Small intestine (tissue), 7 donors: Measurements from ENCODE around the gene DHODH. TPM values are rescaled to one million over a fixed set of nuclear protein-coding genes. Genes with fewer than 3 reads are reported as not detected.
"Not testable (repeated sequence)": the region's sequence is repeated elsewhere in the genome, so short reads cannot be mapped to it uniquely, and the experiment has no call there.

Experiments used
- DNase-seq, 2 donors: peaks; one replicate each; pipeline versions ENCODE4 v3.0.0 to v3.0.0-alpha.2; 2013
- FAIRE-seq: peaks from 2 replicates; lab custom pipeline; 2012; peaks lifted over from hg19 to GRCh38; lab: Jason Lieb, UNC
- H3K27ac ChIP-seq, 3 donors: one replicate each; pipeline ENCODE4 v1.5.1; 2013; ENCODE audit warnings: low read length in 2 of 3, mild to moderate bottlenecking in 2 of 3, control low read depth in 1 of 3, inconsistent platforms in 1 of 3, low read depth in 1 of 3, moderate library complexity in 1 of 3
- H3K27me3 ChIP-seq, 3 donors: one replicate each; pipeline ENCODE4 v1.6.1; 2013; ENCODE audit warnings: low read length in 3 of 3, inconsistent platforms in 1 of 3; ENCODE audit not compliant: control insufficient read depth in 3 of 3, insufficient read depth in 3 of 3
- H3K36me3 ChIP-seq, 3 donors: one replicate each; pipeline ENCODE4 v1.6.1; 2013; ENCODE audit warnings: low read length in 3 of 3, inconsistent platforms in 1 of 3, low read depth in 1 of 3, mild to moderate bottlenecking in 1 of 3, moderate library complexity in 1 of 3; ENCODE audit not compliant: control insufficient read depth in 3 of 3, insufficient read depth in 2 of 3
- H3K4me1 ChIP-seq, 3 donors: one replicate each; pipeline ENCODE4 v1.6.1; 2013; ENCODE audit warnings: low read length in 2 of 3, inconsistent platforms in 1 of 3, low read depth in 1 of 3, mild to moderate bottlenecking in 1 of 3, moderate library complexity in 1 of 3; ENCODE audit not compliant: control insufficient read depth in 3 of 3, insufficient read depth in 2 of 3
- H3K4me3 ChIP-seq, 3 donors: one replicate each; pipeline ENCODE4 v1.5.1; 2013; ENCODE audit warnings: low read length in 3 of 3, control low read depth in 1 of 3, inconsistent platforms in 1 of 3, low read depth in 1 of 3, mild to moderate bottlenecking in 1 of 3, moderate library complexity in 1 of 3
- H3K9me3 ChIP-seq, 2 donors: one replicate each; pipeline ENCODE4 v1.6.1; 2013; ENCODE audit warnings: low read depth in 1 of 2, low read length in 1 of 2; ENCODE audit not compliant: control insufficient read depth in 2 of 2, insufficient read depth in 1 of 2
- WGBS, 3 donors: extraction: QIAGEN DNeasy Blood & Tissue Kit; methylation state at CpG; one replicate each; pipeline ENCODE4 v1.1.7; 2013; 5-methylcytosine and 5-hydroxymethylcytosine counted together
- polyA plus RNA-seq, 4 donors: library from polyadenylated mRNA; stranded (reverse) in 3 of 4; unstranded in 1 of 4; fragments of 200-250 nt in 3 of 4; fragments of 120-200 nt in 1 of 4; gene quantifications; one replicate each; pipeline versions ENCODE4 v1.2.1 to v1.2.3, GENCODE V29; 2013
- donor health status: healthy with polysubstance abuse.
- donor health status: control.
- donor health status: control.
- donor health status: Bipolar disorder and iron deficiency.
- donor health status: healthy.

The DHODH gene
- polyA plus RNA-seq, 4 donors, result 1.1 to 8.3 (median 5.1) TPM

- no peaks in the 10 kb centered on the region for H3K36me3 ChIP-seq
- H3K27me3 ChIP-seq, result peaks cover 0 to 3% (median 0%) of the 10 kb centered on the region in 3 donors
- 79 to 89% (median 88%) methylated on average over 1 of the region's 1 CpG for WGBS, 3 donors
- no peak overlapping the region for H3K27ac ChIP-seq
- H3K4me3 ChIP-seq, result no peak overlapping the region
- FAIRE-seq (no peak), DNase-seq (no peak)
- H3K9me3 ChIP-seq, result no peaks in the 10 kb centered on the region
- H3K4me1 ChIP-seq, result no peaks in the 10 kb centered on the region
These were observed 5.9 kb upstream of the DHODH start for GRCh38 chr16:72002619-72003018.

GRCh38 chr16:72008065-72008423, 500 bp upstream of the DHODH start:
- peaks cover 0 to 11% (median 0%) of the 10 kb centered on the region in 3 donors for H3K36me3 ChIP-seq
- H3K9me3 ChIP-seq, H3K4me1 ChIP-seq, DNase-seq, H3K27me3 ChIP-seq, FAIRE-seq, H3K4me3 ChIP-seq, H3K27ac ChIP-seq: not testable (repeated sequence)
- WGBS, 3 donors, result 53 to 77% (median 63%) methylated on average over 9 of the region's 9 CpGs

GRCh38 chr16:72009779-72010178, 1.2 kb downstream of the DHODH start:
- Histone ChIP-seq H3K27me3 (peaks cover 0 to 3% (median 0%) of the 10 kb centered on the region in 3 donors), H3K4me3 (no peak overlapping the region), H3K4me1 (peaks cover 0 to 5% (median 2%) of the 10 kb centered on the region in 3 donors), H3K9me3 (no peaks in the 10 kb centered on the region), H3K27ac (no peak overlapping the region), H3K36me3 (peaks cover 0 to 23% (median 0%) of the 10 kb centered on the region in 3 donors)
- no peak for FAIRE-seq
- DNase-seq, result no peak
- WGBS, 3 donors, result 97 to 98% (median 98%) methylated on average over 10 of the region's 10 CpGs

GRCh38 chr16:72012607-72013006, 4.1 kb downstream of the DHODH start:
- Histone ChIP-seq H3K4me3 (no peak overlapping the region), H3K36me3 (peaks cover 0 to 42% (median 2%) of the 10 kb centered on the region in 3 donors), H3K9me3 (no peaks in the 10 kb centered on the region), H3K27ac (no peak overlapping the region), H3K27me3 (no peaks in the 10 kb centered on the region), H3K4me1 (peaks cover 0 to 5% (median 2%) of the 10 kb centered on the region in 3 donors)
- FAIRE-seq (no peak), DNase-seq (no peak)
- WGBS, 3 donors, result 78 to 86% (median 82%) methylated on average over 9 of the region's 9 CpGs

- peaks cover 0 to 48% (median 2%) of the 10 kb centered on the region in 3 donors for H3K36me3 ChIP-seq
- DNase-seq, result no peak
- H3K4me3 ChIP-seq, result no peak overlapping the region
- FAIRE-seq, result no peak
- H3K9me3 ChIP-seq, result no peaks in the 10 kb centered on the region
- no peaks in the 10 kb centered on the region for H3K27me3 ChIP-seq
- peak overlapping the region in 1 of 3 donors; percentile 61 for H3K27ac ChIP-seq
- WGBS, 3 donors, result 41 to 58% (median 48%) methylated on average over 5 of the region's 5 CpGs
- H3K4me1 ChIP-seq, result peaks cover 0 to 5% (median 0%) of the 10 kb centered on the region in 3 donors
These were observed 4.8 kb downstream of the DHODH start for GRCh38 chr16:72013389-72013788.

- DNase-seq, result no peak
- H3K36me3 ChIP-seq, result peaks cover 0 to 50% (median 2%) of the 10 kb centered on the region in 3 donors
- H3K27ac ChIP-seq, result peak overlapping the region in 1 of 3 donors; percentile 61
- peaks cover 0 to 5% (median 0%) of the 10 kb centered on the region in 3 donors for H3K4me1 ChIP-seq
- H3K9me3 ChIP-seq, result no peaks in the 10 kb centered on the region
- FAIRE-seq, result no peak
- no peaks in the 10 kb centered on the region for H3K27me3 ChIP-seq
- no peak overlapping the region for H3K4me3 ChIP-seq
- 42 to 60% (median 58%) methylated on average over 15 of the region's 15 CpGs for WGBS, 3 donors
These were observed 5.5 kb downstream of the DHODH start for GRCh38 chr16:72013888-72014581.

- no peak overlapping the region for H3K27ac ChIP-seq
- no peaks in the 10 kb centered on the region for H3K9me3 ChIP-seq
- H3K4me3 ChIP-seq, result no peak overlapping the region
- H3K27me3 ChIP-seq, result no peaks in the 10 kb centered on the region
- H3K36me3 ChIP-seq, result peaks cover 0 to 50% (median 2%) of the 10 kb centered on the region in 3 donors
- FAIRE-seq (no peak), DNase-seq (no peak)
- 88 to 93% (median 92%) methylated on average over 8 of the region's 8 CpGs for WGBS, 3 donors
- H3K4me1 ChIP-seq, result peaks cover 0 to 5% (median 0%) of the 10 kb centered on the region in 3 donors
These were observed 6.1 kb downstream of the DHODH start for GRCh38 chr16:72014675-72015074.

- DNase-seq (peak in 1 of 2 donors; percentile 20), FAIRE-seq (no peak)
- no peaks in the 10 kb centered on the region for H3K27me3 ChIP-seq
- H3K4me1 ChIP-seq, result peaks cover 0 to 5% (median 0%) of the 10 kb centered on the region in 3 donors
- H3K27ac ChIP-seq, result no peak overlapping the region
- H3K4me3 ChIP-seq, result no peak overlapping the region
- H3K36me3 ChIP-seq, result peaks cover 0 to 50% (median 2%) of the 10 kb centered on the region in 3 donors
- whole genome bisulfite sequencing, 3 donors, result 81 to 96% (median 90%) methylated on average over 3 of the region's 3 CpGs
- H3K9me3 ChIP-seq, result no peaks in the 10 kb centered on the region
These were observed 6.6 kb downstream of the DHODH start for GRCh38 chr16:72015124-72015523.
